ENCODE measurements around the gene RIN3.

The RIN3 gene

GRCh38 chr14:92481386-92481785 is 32.2 kb upstream of the RIN3 start:
- Mint-ChIP-seq H3K27me3 (peaks cover 9% of the 10 kb centered on the region), H3K9me3 (peaks cover 0 to 5% of the 10 kb centered on the region in 2 donors), H3K27ac (no peak overlapping the region), H3K4me3 (no peak overlapping the region), H3K4me1 (no peaks in the 10 kb centered on the region)
- DNase-seq (no peak), ATAC-seq (no peak)

GRCh38 chr14:92481811-92482555 is 31.6 kb upstream of the RIN3 start:
- Mint-ChIP-seq H3K4me1 (peaks cover under 1% of the 10 kb centered on the region), H3K9me3 (peaks cover 0 to 5% of the 10 kb centered on the region in 2 donors), H3K27me3 (peaks cover 9% of the 10 kb centered on the region), H3K4me3 (no peak overlapping the region), H3K27ac (no peak overlapping the region)
- DNase-seq = no peak
- ATAC-seq = no peak

- Mint-ChIP-seq H3K9me3 (peaks cover 0 to 5% of the 10 kb centered on the region in 2 donors), H3K4me3 (no peak overlapping the region), H3K4me1 (peaks cover 7% of the 10 kb centered on the region), H3K27me3 (peaks cover 9% of the 10 kb centered on the region), H3K27ac (no peak overlapping the region)
- DNase-seq (no peak), ATAC-seq (no peak)
Measured at GRCh38 chr14:92482621-92483319, 30.8 kb upstream of the RIN3 start.

GRCh38 chr14:92484132-92484823 is 29.3 kb upstream of the RIN3 start:
- peaks cover 11% of the 10 kb centered on the region for H3K4me1 Mint-ChIP-seq
- H3K9me3 Mint-ChIP-seq = peaks cover 0 to 5% of the 10 kb centered on the region in 2 donors
- H3K27me3 Mint-ChIP-seq = peaks cover 9% of the 10 kb centered on the region
- no peak overlapping the region for H3K4me3 Mint-ChIP-seq
- H3K27ac Mint-ChIP-seq = peak overlapping the region in 1 of 2 donors; percentile 38
- DNase-seq (no peak), ATAC-seq (no peak)

- Mint-ChIP-seq H3K4me3 (no peak overlapping the region), H3K4me1 (peaks cover 11% of the 10 kb centered on the region), H3K27ac (no peak overlapping the region), H3K9me3 (no peaks in the 10 kb centered on the region), H3K27me3 (peaks cover 9% of the 10 kb centered on the region)
- DNase-seq = no peak
- no peak for ATAC-seq
Measured at GRCh38 chr14:92486881-92487280, 26.7 kb upstream of the RIN3 start.

GRCh38 chr14:92487513-92488133 is 26.0 kb upstream of the RIN3 start:
- DNase-seq = no peak
- Mint-ChIP-seq H3K4me1 (peaks cover 11% of the 10 kb centered on the region), H3K9me3 (no peaks in the 10 kb centered on the region), H3K27me3 (peaks cover 9% of the 10 kb centered on the region), H3K4me3 (no peak overlapping the region), H3K27ac (no peak overlapping the region)
- no peak for ATAC-seq

GRCh38 chr14:92489394-92490238 is 24.0 kb upstream of the RIN3 start:
- Mint-ChIP-seq H3K27me3 (peaks cover under 1% of the 10 kb centered on the region), H3K27ac (no peak overlapping the region), H3K9me3 (no peaks in the 10 kb centered on the region), H3K4me1 (peaks cover 11% of the 10 kb centered on the region), H3K4me3 (no peak overlapping the region)
- no peak for ATAC-seq
- DNase-seq = no peak

- no peak overlapping the region for H3K4me3 Mint-ChIP-seq
- peaks cover 11% of the 10 kb centered on the region for H3K4me1 Mint-ChIP-seq
- ATAC-seq = no peak
- no peaks in the 10 kb centered on the region for H3K9me3 Mint-ChIP-seq
- no peak overlapping the region for H3K27ac Mint-ChIP-seq
- H3K27me3 Mint-ChIP-seq = no peaks in the 10 kb centered on the region
- DNase-seq = no peak
Measured at GRCh38 chr14:92490239-92490959, 23.2 kb upstream of the RIN3 start.

GRCh38 chr14:92491782-92492181 is 21.8 kb upstream of the RIN3 start:
- Mint-ChIP-seq H3K4me3 (no peak overlapping the region), H3K9me3 (no peaks in the 10 kb centered on the region), H3K27ac (no peak overlapping the region), H3K4me1 (peaks cover 11% of the 10 kb centered on the region), H3K27me3 (no peaks in the 10 kb centered on the region)
- ATAC-seq = no peak
- no peak for DNase-seq

GRCh38 chr14:92492258-92492657 is 21.3 kb upstream of the RIN3 start:
- no peak overlapping the region for H3K27ac Mint-ChIP-seq
- ATAC-seq = no peak

GRCh38 chr14:92493024-92493423 is 20.6 kb upstream of the RIN3 start:
- H3K4me1 Mint-ChIP-seq = peaks cover 5% of the 10 kb centered on the region

More at GRCh38 chr14:92492258-92492657, 21.3 kb upstream of the RIN3 start:
- H3K4me1 Mint-ChIP-seq = peaks cover 8% of the 10 kb centered on the region
- H3K4me3 Mint-ChIP-seq = no peak overlapping the region
- H3K9me3 Mint-ChIP-seq = no peaks in the 10 kb centered on the region
- no peaks in the 10 kb centered on the region for H3K27me3 Mint-ChIP-seq
- DNase-seq = no peak

GRCh38 chr14:92493492-92493891 is 20.1 kb upstream of the RIN3 start:
- ATAC-seq = no peak
- H3K9me3 Mint-ChIP-seq = no peaks in the 10 kb centered on the region
- H3K4me1 Mint-ChIP-seq = peaks cover 4% of the 10 kb centered on the region
- H3K27ac Mint-ChIP-seq = no peak overlapping the region
- DNase-seq = no peak
- no peaks in the 10 kb centered on the region for H3K27me3 Mint-ChIP-seq
- no peak overlapping the region for H3K4me3 Mint-ChIP-seq

More at GRCh38 chr14:92493024-92493423, 20.6 kb upstream of the RIN3 start:
- H3K4me3 Mint-ChIP-seq = no peak overlapping the region
- H3K9me3 Mint-ChIP-seq = no peaks in the 10 kb centered on the region
- DNase-seq = no peak
- no peak overlapping the region for H3K27ac Mint-ChIP-seq
- no peak for ATAC-seq
- H3K27me3 Mint-ChIP-seq = no peaks in the 10 kb centered on the region

- Mint-ChIP-seq H3K9me3 (no peaks in the 10 kb centered on the region), H3K4me1 (no peaks in the 10 kb centered on the region), H3K27me3 (no peaks in the 10 kb centered on the region), H3K27ac (no peak overlapping the region), H3K4me3 (no peak overlapping the region)
- DNase-seq (no peak), ATAC-seq (no peak)
Measured at GRCh38 chr14:92494512-92494911, 19.1 kb upstream of the RIN3 start.

GRCh38 chr14:92495027-92495426 is 18.6 kb upstream of the RIN3 start:
- no peak for ATAC-seq
- no peak overlapping the region for H3K4me3 Mint-ChIP-seq
- H3K9me3 Mint-ChIP-seq = no peaks in the 10 kb centered on the region
- H3K27ac Mint-ChIP-seq = no peak overlapping the region
- DNase-seq = no peak
- H3K4me1 Mint-ChIP-seq = no peaks in the 10 kb centered on the region
- no peaks in the 10 kb centered on the region for H3K27me3 Mint-ChIP-seq
